ENCODE results near the gene GDPD4. TPM values are rescaled to one million over a fixed set of nuclear protein-coding genes. Genes with fewer than 3 reads are reported as not detected.

Gene GDPD4
- total RNA-seq, 1 donor from 2014 or later, result not detected

DNA sequence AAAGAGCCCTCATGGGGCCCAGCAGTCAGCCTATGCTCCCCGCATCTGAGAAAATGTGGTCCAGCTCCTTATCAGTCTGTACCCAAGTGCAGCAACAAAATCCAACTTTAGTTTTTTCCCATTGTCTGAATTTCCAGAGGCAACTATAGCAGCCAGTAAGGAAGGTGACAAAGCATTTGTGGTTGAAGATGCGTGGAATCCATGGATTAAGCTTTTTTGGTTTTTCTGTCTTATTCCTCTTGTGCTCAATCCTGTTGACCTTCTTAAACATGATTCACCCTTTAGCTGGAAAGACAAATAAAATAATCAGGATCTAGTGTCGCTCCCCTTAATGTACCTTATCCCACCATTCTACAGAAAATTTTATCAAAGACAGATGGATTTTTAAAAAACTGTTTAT, 14.3 kb downstream of the GDPD4 start:
- Mint-ChIP-seq H3K36me3 (ENCODE audit: insufficient read depth) (no peaks in the 10 kb centered on the region), H3K27me3 (no peaks in the 10 kb centered on the region), H3K4me1 (ENCODE audit: low read depth) (no peaks in the 10 kb centered on the region), H3K4me3 (ENCODE audit: low read depth) (no peak overlapping the region), H3K9me3 (ENCODE audit: low read depth) (no peaks in the 10 kb centered on the region), H3K27ac (no peak overlapping the region)
- TF ChIP-seq, protein P1, sequence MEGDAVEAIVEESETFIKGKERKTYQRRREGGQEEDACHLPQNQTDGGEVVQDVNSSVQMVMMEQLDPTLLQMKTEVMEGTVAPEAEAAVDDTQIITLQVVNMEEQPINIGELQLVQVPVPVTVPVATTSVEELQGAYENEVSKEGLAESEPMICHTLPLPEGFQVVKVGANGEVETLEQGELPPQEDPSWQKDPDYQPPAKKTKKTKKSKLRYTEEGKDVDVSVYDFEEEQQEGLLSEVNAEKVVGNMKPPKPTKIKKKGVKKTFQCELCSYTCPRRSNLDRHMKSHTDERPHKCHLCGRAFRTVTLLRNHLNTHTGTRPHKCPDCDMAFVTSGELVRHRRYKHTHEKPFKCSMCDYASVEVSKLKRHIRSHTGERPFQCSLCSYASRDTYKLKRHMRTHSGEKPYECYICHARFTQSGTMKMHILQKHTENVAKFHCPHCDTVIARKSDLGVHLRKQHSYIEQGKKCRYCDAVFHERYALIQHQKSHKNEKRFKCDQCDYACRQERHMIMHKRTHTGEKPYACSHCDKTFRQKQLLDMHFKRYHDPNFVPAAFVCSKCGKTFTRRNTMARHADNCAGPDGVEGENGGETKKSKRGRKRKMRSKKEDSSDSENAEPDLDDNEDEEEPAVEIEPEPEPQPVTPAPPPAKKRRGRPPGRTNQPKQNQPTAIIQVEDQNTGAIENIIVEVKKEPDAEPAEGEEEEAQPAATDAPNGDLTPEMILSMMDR (IDR thresholded peaks at IDR 0.05; ENCODE audit: unreplicated experiment), result no peak
- no peak for DNase-seq (ENCODE audit: low spot score, unreplicated experiment)

DNA sequence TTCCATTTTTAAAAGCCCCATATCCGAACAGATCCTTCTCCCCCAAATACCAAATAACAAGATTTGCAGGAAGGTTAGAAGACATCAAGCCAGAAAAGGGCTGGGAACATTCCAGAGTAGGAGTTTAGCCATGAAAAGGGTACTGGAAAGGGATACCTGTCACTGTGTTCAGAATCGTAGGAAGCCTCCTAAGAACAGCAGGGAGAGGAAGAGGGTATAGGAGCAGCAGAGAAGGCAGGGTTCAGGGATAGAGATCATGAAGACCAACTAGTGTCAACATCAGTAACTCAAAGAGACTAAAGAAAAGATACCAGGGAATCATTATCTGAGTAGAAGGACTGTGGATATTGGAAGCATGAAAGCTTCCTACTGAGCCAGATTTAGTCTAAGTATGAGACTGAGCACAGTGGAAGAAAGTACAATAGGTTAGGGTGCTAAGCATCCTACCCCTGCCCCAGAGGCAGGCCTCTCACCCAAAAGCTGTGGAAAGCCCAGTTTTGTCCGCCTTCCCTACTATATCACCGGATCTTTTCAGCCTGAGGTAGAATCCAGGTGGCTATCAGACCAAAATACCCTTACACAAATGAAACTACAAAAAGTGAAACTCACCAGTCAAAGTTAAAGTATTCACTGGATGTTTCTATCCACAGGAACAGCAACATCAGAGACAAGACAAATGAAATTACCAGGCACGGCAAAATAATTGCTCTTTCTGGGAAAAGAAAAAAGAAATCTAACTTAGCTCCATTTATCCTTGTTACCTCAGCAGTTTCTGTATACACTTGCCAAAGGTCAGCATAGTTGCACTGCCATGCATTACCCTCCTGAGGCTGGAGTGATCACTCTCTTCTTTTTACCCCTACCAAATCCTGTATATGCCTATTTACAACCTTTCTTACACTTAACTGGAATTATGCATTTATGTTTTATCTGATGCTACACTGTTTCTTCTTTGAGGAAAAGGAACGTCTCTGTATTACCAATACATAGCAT, 16.7 kb downstream of the GDPD4 start:
- Mint-ChIP-seq H3K9me3 (ENCODE audit: low read depth) (no peaks in the 10 kb centered on the region), H3K27me3 (no peaks in the 10 kb centered on the region), H3K4me3 (ENCODE audit: low read depth) (no peak overlapping the region), H3K4me1 (ENCODE audit: low read depth) (no peaks in the 10 kb centered on the region), H3K36me3 (ENCODE audit: insufficient read depth) (no peaks in the 10 kb centered on the region), H3K27ac (no peak overlapping the region)
- TF ChIP-seq, protein P1 (IDR thresholded peaks at IDR 0.05; ENCODE audit: unreplicated experiment), result no peak
- DNase-seq (ENCODE audit: low spot score, unreplicated experiment), result no peak

DNA sequence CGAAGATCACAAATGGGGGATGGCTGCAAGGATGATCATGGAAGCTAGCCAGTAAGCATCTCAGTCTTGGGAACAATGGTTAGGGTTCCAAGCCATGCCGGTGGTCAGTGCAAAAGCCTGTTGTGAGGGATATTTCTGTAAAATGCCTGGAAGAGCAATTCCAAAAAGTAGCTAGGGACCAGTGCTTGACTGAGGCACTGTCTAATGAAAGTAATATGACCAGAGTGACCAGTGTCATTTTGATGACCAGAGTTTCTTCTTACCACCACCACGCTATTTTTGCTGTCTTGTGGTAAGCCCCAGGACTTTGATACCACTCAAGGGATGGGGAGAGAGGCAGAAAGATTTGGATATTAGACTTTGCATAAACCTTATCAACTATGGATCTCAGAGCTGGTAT, 18.4 kb downstream of the GDPD4 start:
- no peak overlapping the region for H3K4me3 Mint-ChIP-seq (ENCODE audit: low read depth)
- H3K9me3 Mint-ChIP-seq (ENCODE audit: low read depth), result no peaks in the 10 kb centered on the region
- H3K4me1 Mint-ChIP-seq (ENCODE audit: low read depth), result no peaks in the 10 kb centered on the region
- H3K27me3 Mint-ChIP-seq, result no peaks in the 10 kb centered on the region
- TF ChIP-seq, protein P1 (IDR thresholded peaks at IDR 0.05; ENCODE audit: unreplicated experiment), result no peak
- H3K27ac Mint-ChIP-seq, result no peak overlapping the region
- no peak for DNase-seq (ENCODE audit: low spot score, unreplicated experiment)
- no peaks in the 10 kb centered on the region for H3K36me3 Mint-ChIP-seq (ENCODE audit: insufficient read depth)

DNA sequence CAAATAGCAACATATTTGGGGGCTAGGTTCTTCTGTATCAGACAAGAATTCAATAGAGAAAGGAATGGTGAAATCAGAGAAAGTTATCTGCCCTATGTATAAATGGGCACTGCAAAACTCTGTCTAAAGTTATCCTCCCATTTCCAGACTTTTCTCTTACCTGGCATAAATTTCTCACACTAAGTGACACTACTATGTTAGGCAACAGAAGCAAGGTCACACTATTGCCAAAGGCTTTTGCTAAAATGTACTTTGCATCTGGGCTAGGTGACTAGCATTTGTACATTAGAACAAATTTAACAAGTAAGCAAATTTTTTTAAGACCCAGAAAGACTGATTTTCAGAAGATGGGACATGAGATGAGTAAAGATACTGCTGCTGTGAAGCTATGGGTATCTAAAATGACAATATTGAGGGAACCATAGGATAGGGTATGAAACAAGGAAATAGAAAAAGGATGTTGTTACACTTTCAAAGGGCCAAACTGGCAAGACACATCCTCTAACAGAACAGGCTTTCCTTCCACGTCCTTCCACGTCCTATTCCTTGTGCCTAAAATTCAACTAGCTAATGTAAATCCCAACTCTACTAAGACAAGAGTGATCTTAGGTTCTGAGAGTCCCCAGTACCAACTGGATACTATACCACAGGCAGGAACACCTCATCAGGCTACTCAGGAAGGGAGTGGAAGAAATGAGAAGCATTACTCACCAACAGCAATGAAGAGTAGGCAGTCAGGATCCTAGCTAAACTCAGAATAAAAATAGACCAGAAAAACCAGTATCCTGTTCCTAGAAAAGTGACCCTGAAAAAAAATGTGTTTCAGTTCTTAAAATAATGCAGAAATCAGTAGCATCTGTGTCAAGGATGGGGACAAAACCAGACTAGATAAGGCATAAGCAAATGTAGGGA, 22.6 kb downstream of the GDPD4 start:
- Mint-ChIP-seq H3K36me3 (ENCODE audit: insufficient read depth) (no peaks in the 10 kb centered on the region), H3K4me1 (ENCODE audit: low read depth) (no peaks in the 10 kb centered on the region), H3K9me3 (ENCODE audit: low read depth) (no peaks in the 10 kb centered on the region), H3K27me3 (no peaks in the 10 kb centered on the region), H3K27ac (no peak overlapping the region), H3K4me3 (ENCODE audit: low read depth) (no peak overlapping the region)
- TF ChIP-seq, protein P1 (IDR thresholded peaks at IDR 0.05; ENCODE audit: unreplicated experiment), result no peak
- no peak for DNase-seq (ENCODE audit: low spot score, unreplicated experiment)

DNA sequence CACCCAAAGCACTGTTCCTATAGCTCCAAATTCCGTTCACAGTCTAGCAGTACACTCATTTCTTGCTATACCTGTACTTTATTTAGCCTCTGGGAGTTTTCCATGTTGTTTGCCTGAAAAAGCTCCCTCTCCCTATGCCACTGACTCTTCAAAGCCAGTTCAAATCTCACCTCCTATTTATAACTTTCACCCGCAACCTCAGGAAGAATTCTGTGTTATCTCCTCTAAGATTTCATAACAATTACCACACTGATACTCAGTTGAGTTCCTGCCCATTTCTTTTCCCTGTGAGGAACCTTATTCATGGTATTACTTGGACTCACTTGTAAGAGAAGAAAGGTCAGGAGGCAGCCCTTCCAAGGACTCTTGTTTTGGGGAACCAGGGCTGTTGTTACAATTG, 25.2 kb downstream of the GDPD4 start:
- Mint-ChIP-seq H3K4me1 (ENCODE audit: low read depth) (no peaks in the 10 kb centered on the region), H3K9me3 (ENCODE audit: low read depth) (no peaks in the 10 kb centered on the region), H3K27me3 (peaks cover 4% of the 10 kb centered on the region), H3K27ac (no peak overlapping the region), H3K36me3 (ENCODE audit: insufficient read depth) (no peaks in the 10 kb centered on the region), H3K4me3 (ENCODE audit: low read depth) (no peak overlapping the region)
- TF ChIP-seq, protein P1 (IDR thresholded peaks at IDR 0.05; ENCODE audit: unreplicated experiment), result no peak
- DNase-seq (ENCODE audit: low spot score, unreplicated experiment), result no peak
